ENCODE measurements around the gene TM9SF3. TPM values are rescaled to one million over a fixed set of nuclear protein-coding genes. Genes with fewer than 3 reads are reported as not detected.

TM9SF3 gene
- total and polyA plus RNA-seq, 2 of the 4 experiments (the other 2 are of a cell fraction), result 33.7 to 61.8 TPM

- no peaks in the 10 kb centered on the region for H3K36me3 ChIP-seq (ENCODE audit: control insufficient read depth, insufficient read depth, low read length)
- BruUV-seq (replicated peaks), result no TSS peak
- H2AK9ac ChIP-seq (replicated peaks; ENCODE audit: low read depth, low read length, poor library complexity), result no peak overlapping the region
- H3K18ac ChIP-seq (ENCODE audit: low read depth, low read length), result no peak overlapping the region
- H3K56ac ChIP-seq (ENCODE audit: extremely low read depth, insufficient read depth, low read length), result no peak overlapping the region
- no peak overlapping the region for H2BK15ac ChIP-seq (ENCODE audit: low read depth, low read length)
- no peak overlapping the region for H4K8ac ChIP-seq (ENCODE audit: low read depth in 2 of 2, low read length in 2 of 2)
- H3K4me2 ChIP-seq (ENCODE audit: low read depth, low read length), result no peak overlapping the region
- DNase-seq (no peak), ATAC-seq (ENCODE audit: low read depth) (no peak)
- no peak overlapping the region for H3K23ac ChIP-seq (ENCODE audit: low read depth, low read length)
- in situ Hi-C loops (cut with MboI; ENCODE audit: low sequenced_read_pairs), result no loop called here
- H3K79me1 ChIP-seq (ENCODE audit: low read depth in 1 of 2, low read length in 2 of 2), result no peaks in the 10 kb centered on the region
- no peak overlapping the region for H2BK120ac ChIP-seq (ENCODE audit: low read depth, low read length)
- no peaks in the 10 kb centered on the region for H3K9me3 ChIP-seq (ENCODE audit: control insufficient read depth, insufficient read depth, low read length)
- no peak overlapping the region for H4K91ac ChIP-seq (ENCODE audit: insufficient read depth, low read depth, low read length)
- H4K20me1 ChIP-seq (ENCODE audit: insufficient read depth, low read length), result no peaks in the 10 kb centered on the region
- POLR2A ChIA-PET (ENCODE audit: unreplicated experiment), result interaction anchor here (0.7 kb wide), 1 partner anchor 784 kb away, joined by 3 read pairs; no protein-coding TSS in a partner anchor
- dilution Hi-C loops (cut with HindIII; ENCODE audit: low sequenced_read_pairs, unreplicated experiment), result no loop called here
- no peak overlapping the region for H2BK20ac ChIP-seq (ENCODE audit: low read depth, low read length)
- peaks cover 2% of the 10 kb centered on the region for H3K27me3 ChIP-seq (ENCODE audit: control insufficient read depth, insufficient read depth, low read length)
- no peak overlapping the region for H2AFZ ChIP-seq (replicated peaks; ENCODE audit: low read length, poor library complexity)
- H3K9ac ChIP-seq (ENCODE audit: low read depth, low read length), result no peak overlapping the region
- no peak overlapping the region for H3K4me3 ChIP-seq (ENCODE audit: insufficient read depth, low read depth, low read length)
- H2AK5ac ChIP-seq (ENCODE audit: low read depth, low read length), result no peak overlapping the region
- no peak overlapping the region for H3K4ac ChIP-seq (ENCODE audit: low read depth, low read length)
- no peak overlapping the region for H4K5ac ChIP-seq (ENCODE audit: low read depth, low read length)
- H3K4me1 ChIP-seq (ENCODE audit: control insufficient read depth, insufficient read depth, low read length), result no peaks in the 10 kb centered on the region
- TF ChIP-seq RCOR1 (IDR thresholded peaks at IDR 0.05; ENCODE audit: insufficient replicate concordance, low read length), result no peak
- TF ChIP-seq RAD21 (IDR thresholded peaks at IDR 0.05; ENCODE audit: low read length), result no peak
- no peak for TF ChIP-seq CHD1 (IDR thresholded peaks at IDR 0.05; ENCODE audit: low read depth, low read length)
- no peak for TF ChIP-seq SMC3 (IDR thresholded peaks at IDR 0.05; ENCODE audit: low read depth, low read length)
- no peak for TF ChIP-seq USF2 (IDR thresholded peaks at IDR 0.05; ENCODE audit: low read depth, low read length)
- TF ChIP-seq BHLHE40 (IDR thresholded peaks at IDR 0.05; ENCODE audit: low read depth, low read length), result no peak
- no peak for TF ChIP-seq MAFK (IDR thresholded peaks at IDR 0.05; ENCODE audit: low read depth, low read length)
- TF ChIP-seq MXI1 (IDR thresholded peaks at IDR 0.05; ENCODE audit: borderline replicate concordance, low read depth, low read length), result no peak
- TF ChIP-seq MAZ (IDR thresholded peaks at IDR 0.05; ENCODE audit: borderline replicate concordance, low read depth, low read length), result no peak
- no peak for TF ChIP-seq FOS (IDR thresholded peaks at IDR 0.05; ENCODE audit: low read depth, low read length)
- no peak for TF ChIP-seq POLR2A (IDR thresholded peaks at IDR 0.05; ENCODE audit: low read depth, low read length)
- no peak for TF ChIP-seq CEBPB (IDR thresholded peaks at IDR 0.05; ENCODE audit: low read depth, low read length)
- 88% methylated on average over 1 of the region's 5 CpGs; no CpG with 5 or more reads in 1 of the 2 experiments for WGBS, 2 experiments (ENCODE audit: extremely low coverage in 2 of 2, insufficient read length in 1 of 2)
- CTCF ChIA-PET, result no interaction called here
- intact Hi-C loops (cut with micrococcal nuclease), result no loop called here
- no peak overlapping the region for H3K14ac ChIP-seq (replicated peaks; ENCODE audit: low read depth, low read length)
- no peaks in the 10 kb centered on the region for H3K9me1 ChIP-seq (ENCODE audit: insufficient read depth, low read length)
- H3K27ac ChIP-seq (ENCODE audit: insufficient read depth, low read length), result no peak overlapping the region
- no peak overlapping the region for H2BK5ac ChIP-seq (ENCODE audit: low read depth, low read length, poor library complexity, severe bottlenecking)
Measured at GRCh38 chr10:96497391-96497790, 89.4 kb downstream of the TM9SF3 start.
